Measurements from ENCODE around the gene AFAP1.

- TF ChIP-seq CTCF (IDR thresholded peaks at IDR 0.05) = no peak
- no peak for TF ChIP-seq POLR2A (IDR thresholded peaks at IDR 0.05)
Measured at GRCh38 chr4:7733201-7733600, 206.5 kb downstream of the AFAP1 start.

Data from lower leg skin (tissue), 3 donors.